ENCODE results near the gene RAB3IL1. TPM values are rescaled to one million over a fixed set of nuclear protein-coding genes. Genes with fewer than 3 reads are reported as not detected.

The RAB3IL1 gene
- total RNA-seq, 2 experiments from 2014 or later, result not detected

- DNase-seq, result no peak
- H3K4me3 Mint-ChIP-seq, result no peak overlapping the region
- H3K4me1 Mint-ChIP-seq (ENCODE audit: low read depth), result peaks cover 6% of the 10 kb centered on the region
- Histone ChIP-seq H3K36me3 (ENCODE audit: insufficient read depth, low read length) (no peaks in the 10 kb centered on the region), H3K9me3 (ENCODE audit: control insufficient read depth in 1 of 2, insufficient read depth in 1 of 2, low read length in 2 of 2) (no peaks in the 10 kb centered on the region), H3K4me1 (ENCODE audit: insufficient read depth, low read length) (peaks cover 13% of the 10 kb centered on the region), H3K4me3 (ENCODE audit: low read length) (no peak overlapping the region), H3K27ac (ENCODE audit: low read depth in 1 of 2, low read length in 2 of 2) (no peak overlapping the region), H3K27me3 (ENCODE audit: control insufficient read depth in 1 of 2, insufficient read depth in 2 of 2, low read length in 2 of 2) (no peaks in the 10 kb centered on the region)
- ChIA-PET CTCF (interaction anchor here (7.0 to 8.1 kb wide), 2 partner anchors 183 to 207 kb away, joined by 132 to 207 read pairs; no protein-coding TSS in a partner anchor), POLR2A (no interaction called here)
- H3K9me3 Mint-ChIP-seq, result no peaks in the 10 kb centered on the region
- intact Hi-C loops (cut with DNase I, micrococcal nuclease), result no loop called here
- TF ChIP-seq CTCF (IDR thresholded peaks at IDR 0.05), result no peak
- no peaks in the 10 kb centered on the region for H3K36me3 Mint-ChIP-seq (ENCODE audit: low read depth)
- ATAC-seq (ENCODE audit: poor library complexity), result no peak
- no peak overlapping the region for H3K27ac Mint-ChIP-seq
- no peaks in the 10 kb centered on the region for H3K27me3 Mint-ChIP-seq
Observed at GRCh38 chr11:61901397-61901796, 16.0 kb downstream of the RAB3IL1 start.

GRCh38 chr11:61900251-61900650, 17.1 kb downstream of the RAB3IL1 start:
- Mint-ChIP-seq H3K27ac (no peak overlapping the region), H3K9me3 (no peaks in the 10 kb centered on the region), H3K4me1 (ENCODE audit: low read depth) (peaks cover 6% of the 10 kb centered on the region), H3K36me3 (ENCODE audit: low read depth) (no peaks in the 10 kb centered on the region), H3K27me3 (no peaks in the 10 kb centered on the region), H3K4me3 (no peak overlapping the region)
- ChIA-PET POLR2A (interaction anchor here (1.1 kb wide), 1 partner anchor 125 kb away, joined by 3 read pairs; no protein-coding TSS in a partner anchor), CTCF (interaction anchor here (3.7 to 8.1 kb wide), 3 partner anchors 47 to 209 kb away, joined by 44 to 207 read pairs (median 132); no protein-coding TSS in a partner anchor)
- TF ChIP-seq CTCF (IDR thresholded peaks at IDR 0.05), result no peak
- H3K4me1 ChIP-seq (ENCODE audit: insufficient read depth, low read length), result peaks cover 13% of the 10 kb centered on the region
- no peak overlapping the region for H3K27ac ChIP-seq (ENCODE audit: low read depth in 1 of 2, low read length in 2 of 2)
- intact Hi-C loops (cut with DNase I, micrococcal nuclease), result no loop called here
- H3K4me3 ChIP-seq (ENCODE audit: low read length), result no peak overlapping the region
- H3K27me3 ChIP-seq (ENCODE audit: control insufficient read depth in 1 of 2, insufficient read depth in 2 of 2, low read length in 2 of 2), result no peaks in the 10 kb centered on the region
- ATAC-seq (ENCODE audit: poor library complexity), result no peak
- no peaks in the 10 kb centered on the region for H3K36me3 ChIP-seq (ENCODE audit: insufficient read depth, low read length)
- DNase-seq, result no peak
- no peaks in the 10 kb centered on the region for H3K9me3 ChIP-seq (ENCODE audit: control insufficient read depth in 1 of 2, insufficient read depth in 1 of 2, low read length in 2 of 2)

GRCh38 chr11:61899146-61899841, 18.1 kb downstream of the RAB3IL1 start:
- ChIA-PET CTCF (interaction anchor here (0.6 to 8.1 kb wide), 41 partner anchors 9 to 225 kb away, joined by 3 to 207 read pairs (median 4); partner anchors contain the start of genes FADS3, FTH1 and INCENP), POLR2A (interaction anchor here (0.6 to 1.6 kb wide), 7 partner anchors 8 to 209 kb away, joined by 3 to 12 read pairs (median 3); partner anchors contain the start of genes FADS3 and FTH1)
- H3K27me3 ChIP-seq (ENCODE audit: control insufficient read depth in 1 of 2, insufficient read depth in 2 of 2, low read length in 2 of 2), result no peaks in the 10 kb centered on the region
- no peaks in the 10 kb centered on the region for H3K36me3 Mint-ChIP-seq (ENCODE audit: low read depth)
- H3K9me3 ChIP-seq (ENCODE audit: control insufficient read depth in 1 of 2, insufficient read depth in 1 of 2, low read length in 2 of 2), result no peaks in the 10 kb centered on the region
- peak; percentile 98 for TF ChIP-seq CTCF (IDR thresholded peaks at IDR 0.05)
- peaks cover 6% of the 10 kb centered on the region for H3K4me1 Mint-ChIP-seq (ENCODE audit: low read depth)
- no peak overlapping the region for H3K27ac ChIP-seq (ENCODE audit: low read depth in 1 of 2, low read length in 2 of 2)
- ATAC-seq (ENCODE audit: poor library complexity) (peak; percentile 98), DNase-seq (peak; percentile 87 to 97 (median 93))
- intact Hi-C loops (cut with DNase I, micrococcal nuclease), result loop anchor here (1.0 to 5.0 kb wide), 7 partner anchors 48 to 209 kb away; partner anchors contain the start of gene FTH1 (in 2 of the 2)
- no peak overlapping the region for H3K27ac Mint-ChIP-seq
- no peaks in the 10 kb centered on the region for H3K36me3 ChIP-seq (ENCODE audit: insufficient read depth, low read length)
- peaks cover 9% of the 10 kb centered on the region for H3K4me1 ChIP-seq (ENCODE audit: insufficient read depth, low read length)
- no peaks in the 10 kb centered on the region for H3K27me3 Mint-ChIP-seq
- H3K9me3 Mint-ChIP-seq, result no peaks in the 10 kb centered on the region
- H3K4me3 Mint-ChIP-seq, result no peak overlapping the region
- H3K4me3 ChIP-seq (ENCODE audit: low read length), result no peak overlapping the region
